GM21381 (cell line): ENCODE data around the gene MYBPHL.

Experiments
- ATAC-seq: cut with Tn5 transposase; IDR thresholded peaks from one replicate; pipeline ENCODE4 v1.9.1; 2021; ENCODE audit warnings: mild to moderate bottlenecking, moderate library complexity; ENCODE audit not compliant: unreplicated experiment

Gene MYBPHL, protein sequence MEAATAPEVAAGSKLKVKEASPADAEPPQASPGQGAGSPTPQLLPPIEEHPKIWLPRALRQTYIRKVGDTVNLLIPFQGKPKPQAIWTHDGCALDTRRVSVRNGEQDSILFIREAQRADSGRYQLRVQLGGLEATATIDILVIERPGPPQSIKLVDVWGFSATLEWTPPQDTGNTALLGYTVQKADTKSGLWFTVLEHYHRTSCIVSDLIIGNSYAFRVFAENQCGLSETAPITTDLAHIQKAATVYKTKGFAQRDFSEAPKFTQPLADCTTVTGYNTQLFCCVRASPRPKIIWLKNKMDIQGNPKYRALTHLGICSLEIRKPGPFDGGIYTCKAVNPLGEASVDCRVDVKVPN

DNA sequence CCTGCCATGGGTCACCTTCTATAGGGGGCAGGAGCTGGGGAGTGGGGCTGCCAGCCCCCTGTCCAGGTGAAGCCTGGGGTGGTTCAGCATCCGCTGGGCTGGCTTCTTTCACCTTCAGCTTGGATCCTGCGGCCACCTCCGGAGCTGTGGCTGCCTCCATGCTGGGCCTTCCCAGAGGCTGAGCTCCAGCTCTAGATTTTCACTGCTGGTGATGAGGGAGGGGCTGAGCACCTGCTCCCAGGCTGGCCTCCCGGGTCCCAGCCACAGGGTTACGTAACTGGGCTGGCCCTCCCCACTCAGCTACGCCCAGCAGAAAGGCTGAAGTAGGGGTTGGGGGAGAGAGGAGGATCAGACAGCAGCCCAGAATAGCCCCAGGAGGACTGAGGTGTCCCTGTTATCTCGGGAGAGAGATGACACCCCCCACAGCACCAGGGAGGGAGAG, at the start of gene MYBPHL:
TSS of gene MYBPHL (minus strand) at position 180 of the 442 bp plus-strand sequence. CDS start at position 160, 20 bp downstream.
- no peak for ATAC-seq

DNA sequence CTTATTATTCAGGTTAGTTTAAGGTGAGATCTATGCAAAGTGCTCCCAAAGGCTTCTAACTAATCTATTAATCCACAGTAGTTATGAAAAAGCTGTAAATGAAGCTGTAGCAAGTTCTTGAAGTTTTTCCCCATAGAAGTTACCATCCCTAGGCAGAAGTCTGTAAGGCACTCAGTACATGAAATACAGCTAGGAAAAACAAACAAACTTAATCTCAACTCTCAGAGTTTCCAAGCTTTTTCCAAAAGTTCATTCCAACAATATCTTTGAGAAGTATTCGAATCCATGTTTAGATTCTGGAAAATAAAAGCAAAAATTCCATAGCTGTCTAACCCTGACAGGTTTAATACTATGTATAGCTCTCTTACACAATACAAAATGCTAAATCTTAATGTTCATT, 49.7 kb upstream of the MYBPHL start:
- ATAC-seq = no peak

DNA sequence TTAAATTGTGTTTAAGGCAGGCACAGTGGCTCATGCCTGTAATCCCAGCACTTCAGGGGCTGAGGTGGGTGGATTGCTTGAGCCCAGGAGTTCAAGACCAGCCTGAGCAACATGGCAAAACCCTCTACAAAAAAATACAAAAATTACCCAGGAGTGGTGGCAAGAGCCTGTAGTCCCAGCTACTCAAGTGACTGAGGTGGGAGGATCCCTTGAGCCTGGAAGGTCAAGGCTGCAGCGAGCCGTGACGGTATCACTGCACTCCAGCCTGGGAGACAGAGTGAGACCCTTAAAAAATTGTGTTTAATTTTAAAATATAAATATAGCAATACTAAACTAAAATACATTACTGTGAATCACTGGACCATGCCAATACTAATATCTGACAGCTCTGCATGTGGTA, 48.1 kb upstream of the MYBPHL start:
- ATAC-seq = no peak

DNA sequence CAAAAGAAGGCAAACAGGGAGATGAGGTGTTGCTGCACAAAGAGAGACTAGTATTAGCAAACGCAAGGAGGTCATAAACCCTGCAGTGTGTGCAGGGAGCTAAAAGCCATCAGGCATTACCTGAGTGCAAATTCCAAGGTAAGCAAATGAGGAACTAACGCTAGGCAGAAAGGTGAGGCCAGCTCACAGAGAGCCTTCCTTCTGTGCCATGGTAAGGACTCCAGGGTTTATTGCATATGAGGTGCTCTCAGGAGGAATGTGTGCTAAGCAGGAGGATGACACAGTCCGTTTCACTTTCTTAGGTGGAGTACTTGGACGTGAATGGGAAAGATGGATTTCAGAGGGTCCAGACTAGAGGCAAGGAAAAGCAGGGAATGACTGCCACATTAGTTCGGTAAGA, 44.6 kb upstream of the MYBPHL start:
- ATAC-seq = no peak

DNA sequence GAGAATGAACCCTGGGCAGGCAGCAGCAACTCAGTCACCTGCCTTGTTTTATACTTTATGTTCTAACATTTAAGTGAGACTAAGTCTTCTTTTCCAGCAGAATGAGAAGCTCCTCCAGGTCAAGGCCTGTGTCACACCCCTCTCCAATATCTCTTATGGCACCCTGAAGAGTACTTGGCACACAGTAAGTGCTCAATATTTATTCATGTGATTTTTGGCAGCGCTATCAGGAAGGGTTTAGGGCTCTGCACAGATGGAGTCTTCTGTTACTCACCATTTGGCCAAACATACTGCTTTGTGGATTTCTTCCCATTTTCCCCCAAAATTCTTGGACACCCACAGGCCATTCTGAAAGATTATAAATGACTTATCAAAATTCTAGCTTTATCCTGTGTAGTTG, 43.8 kb upstream of the MYBPHL start:
- ATAC-seq = no peak

DNA sequence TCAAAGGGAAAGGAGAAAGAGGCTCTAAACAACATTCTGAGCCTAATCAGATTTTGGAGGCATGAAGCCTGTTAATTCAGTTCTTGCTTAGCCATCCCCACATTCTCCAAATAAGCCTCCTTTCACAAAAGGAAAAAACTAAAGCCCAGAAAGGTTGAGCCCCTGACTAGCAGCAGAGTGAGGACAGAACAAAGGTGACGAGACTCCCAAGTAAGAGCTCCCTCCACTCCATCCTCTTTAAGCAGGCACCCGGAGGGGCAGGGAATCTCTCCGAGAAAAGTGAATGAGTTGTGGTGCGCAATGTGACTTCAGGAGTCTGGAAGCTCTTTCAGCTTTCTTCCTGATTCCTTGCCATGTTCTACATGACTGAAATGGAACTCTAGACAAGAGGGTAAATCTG, 43.4 kb upstream of the MYBPHL start:
- no peak for ATAC-seq

DNA sequence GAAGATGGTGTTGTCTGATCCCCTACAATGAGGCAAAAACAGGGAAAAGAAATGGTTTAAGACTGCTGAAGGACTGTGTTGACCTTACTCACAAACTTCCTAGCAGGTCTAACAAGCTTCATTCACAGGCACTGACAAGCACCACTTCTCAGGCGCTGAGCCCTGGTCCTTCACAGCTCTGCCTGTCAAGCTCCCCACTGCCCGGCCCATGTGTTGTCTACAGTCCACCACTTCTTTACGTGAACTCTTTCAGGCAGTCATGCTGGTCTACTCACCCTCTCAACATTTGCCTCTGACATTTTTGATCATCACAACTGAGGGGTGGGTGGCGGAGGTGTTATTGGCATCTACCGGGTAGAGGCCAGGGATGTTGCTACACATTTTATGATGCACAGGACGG, 40.7 kb upstream of the MYBPHL start:
- ATAC-seq = no peak

DNA sequence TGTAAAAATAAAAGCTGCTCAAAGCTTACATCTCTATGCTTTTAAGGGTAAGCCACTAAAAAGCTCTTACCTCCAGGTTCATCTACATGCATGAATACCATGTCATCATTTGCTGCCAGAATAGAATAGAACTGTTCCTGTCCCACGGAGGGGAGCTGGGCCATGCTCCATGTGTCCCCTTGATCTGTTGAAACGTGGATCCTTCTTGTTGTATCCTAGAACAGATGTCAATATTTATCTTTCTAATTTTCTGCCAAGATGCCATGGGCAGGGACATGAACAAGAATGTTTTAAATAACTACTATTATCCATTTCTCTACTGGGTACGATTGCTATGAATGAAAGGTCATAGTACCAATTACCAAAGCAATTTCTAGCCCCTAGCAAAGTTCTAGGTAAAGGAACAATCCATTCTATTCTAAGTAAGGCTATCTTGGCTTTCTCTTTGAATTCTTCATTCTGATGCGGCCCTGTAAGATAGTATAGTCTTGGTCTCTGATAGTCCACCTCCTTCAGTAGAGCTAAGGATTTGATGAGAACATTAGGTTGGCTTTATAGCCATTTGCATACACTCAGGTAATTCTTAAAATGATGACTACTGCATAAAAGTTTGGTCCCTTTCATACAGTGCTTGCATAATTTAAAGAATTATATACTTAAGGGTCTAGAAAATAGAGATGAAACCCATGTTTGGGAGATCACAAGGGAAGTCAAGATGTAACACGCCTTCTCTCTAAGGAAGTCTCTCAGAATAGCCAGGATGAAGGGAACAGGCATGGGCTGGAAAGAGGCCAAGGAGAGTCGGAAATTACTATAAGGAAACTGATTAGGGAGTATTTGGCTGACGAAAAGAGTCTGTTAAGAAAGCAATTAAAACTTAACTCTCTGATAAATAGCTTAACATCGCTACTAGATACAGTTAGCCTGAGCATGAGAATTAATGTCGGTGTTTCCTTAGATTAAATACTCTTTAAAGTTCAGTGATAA, 35.4 kb upstream of the MYBPHL start:
- no peak for ATAC-seq

DNA sequence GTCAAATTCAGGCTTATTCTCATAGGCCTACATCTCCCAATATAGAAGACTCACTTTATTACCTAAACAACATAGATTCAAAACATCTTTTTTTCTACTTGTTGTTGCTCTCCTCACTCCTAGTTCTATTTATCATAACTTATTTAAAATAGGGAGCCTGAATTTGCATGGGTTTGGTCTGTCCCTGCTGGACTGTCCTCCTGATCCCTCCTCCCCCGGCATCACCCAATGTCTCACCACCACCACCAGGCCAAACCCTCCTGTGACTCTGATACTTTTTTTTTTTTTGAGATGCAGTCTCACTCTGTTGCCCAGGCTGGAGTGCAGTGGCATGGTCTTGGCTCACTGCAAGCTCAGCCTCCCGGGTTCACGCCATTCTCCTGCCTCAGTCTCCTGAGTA, 31.8 kb upstream of the MYBPHL start:
- ATAC-seq = no peak

DNA sequence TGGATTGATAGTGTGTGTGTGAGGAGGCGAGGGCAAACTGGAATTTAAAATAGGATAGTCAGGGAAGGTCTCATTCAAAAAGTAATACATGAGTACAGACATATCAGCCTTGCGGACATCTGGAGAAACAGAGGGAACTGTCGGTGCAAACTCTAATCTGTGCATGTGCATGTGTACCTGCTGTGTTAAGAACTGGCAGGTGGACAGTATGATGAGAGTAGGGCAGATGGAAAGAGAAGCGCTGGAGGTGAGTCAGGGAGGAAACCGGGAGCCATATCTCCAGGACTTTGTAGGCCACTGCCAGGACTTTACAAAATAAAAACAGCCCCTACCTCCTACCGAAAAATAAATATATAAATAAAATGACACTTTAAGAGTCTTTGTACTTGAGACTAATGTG, 31.3 kb upstream of the MYBPHL start:
- no peak for ATAC-seq

DNA sequence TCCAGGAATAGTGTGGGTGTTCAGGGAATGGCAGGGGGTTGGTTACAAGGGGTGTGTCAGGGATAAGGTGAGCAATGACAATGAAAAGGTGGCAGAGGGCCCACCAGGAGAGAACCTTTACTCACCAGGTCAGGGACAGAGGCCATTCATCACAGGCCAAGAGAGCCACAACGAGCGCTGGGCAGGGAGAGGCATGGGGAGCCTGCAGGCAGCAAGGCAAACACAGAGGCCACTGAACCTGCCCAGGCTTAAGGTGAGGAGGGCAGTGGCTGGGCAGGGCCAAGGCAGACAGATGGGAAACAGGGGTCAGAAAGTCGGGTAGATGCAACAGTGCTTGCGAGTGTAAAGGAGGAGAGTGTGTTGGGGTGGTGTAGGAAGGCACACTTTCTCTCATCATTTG, 28.3 kb upstream of the MYBPHL start:
- no peak for ATAC-seq

DNA sequence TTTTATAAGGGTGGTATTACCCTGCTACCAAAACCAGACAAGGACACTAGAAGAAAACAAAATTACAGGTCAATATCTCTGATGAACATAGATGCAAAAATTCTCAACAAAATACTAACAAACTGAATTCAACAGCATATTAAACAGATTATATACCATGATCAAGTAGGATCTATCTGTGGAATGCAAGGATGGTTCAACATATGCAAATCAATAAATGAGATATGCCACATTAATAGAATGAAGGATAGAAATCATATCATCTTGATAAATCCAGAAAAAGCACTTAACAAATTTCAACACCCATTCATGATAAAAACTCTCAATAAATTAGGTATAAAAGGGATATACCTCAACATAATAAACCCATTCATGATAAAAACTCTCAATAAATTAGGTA, 24.3 kb upstream of the MYBPHL start:
- no peak for ATAC-seq

DNA sequence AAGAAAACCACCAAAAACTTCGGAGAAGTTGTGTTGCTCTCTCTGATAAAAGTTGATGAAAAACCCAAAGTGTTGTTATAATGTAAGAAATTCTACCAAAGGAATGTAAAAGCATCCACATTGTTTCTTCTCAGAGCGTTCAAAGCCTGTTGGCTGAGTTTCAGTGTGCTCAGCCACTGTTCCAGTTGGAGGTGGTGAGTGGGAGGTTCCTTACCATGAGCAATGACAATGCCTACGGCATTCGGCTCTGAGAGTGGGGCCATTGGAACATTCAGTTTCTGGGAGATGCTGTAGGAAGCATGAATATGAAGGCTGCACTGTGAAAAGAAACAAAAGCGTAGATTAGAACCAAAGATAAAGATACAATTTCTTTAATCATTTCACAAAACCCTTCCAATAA, 20.5 kb upstream of the MYBPHL start:
- no peak for ATAC-seq

DNA sequence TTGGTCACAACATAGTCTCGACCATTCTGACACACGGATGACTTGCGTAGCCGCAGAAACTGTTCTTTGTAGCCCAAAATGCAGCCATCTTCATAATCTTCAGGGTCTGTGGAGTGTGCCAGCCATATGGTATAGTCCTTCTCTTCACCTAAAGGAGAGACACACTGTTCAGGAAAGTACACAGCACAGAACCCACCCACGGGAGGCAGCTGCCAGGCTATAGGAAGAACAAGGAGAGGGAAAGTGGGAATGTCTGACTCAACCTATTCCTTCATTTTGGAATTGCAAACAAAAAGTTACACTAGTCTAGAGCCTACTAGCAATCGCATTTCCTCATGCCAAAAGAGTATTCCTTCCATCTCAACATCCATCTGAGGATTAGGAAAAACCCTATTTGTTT, 16.2 kb upstream of the MYBPHL start:
- no peak for ATAC-seq

DNA sequence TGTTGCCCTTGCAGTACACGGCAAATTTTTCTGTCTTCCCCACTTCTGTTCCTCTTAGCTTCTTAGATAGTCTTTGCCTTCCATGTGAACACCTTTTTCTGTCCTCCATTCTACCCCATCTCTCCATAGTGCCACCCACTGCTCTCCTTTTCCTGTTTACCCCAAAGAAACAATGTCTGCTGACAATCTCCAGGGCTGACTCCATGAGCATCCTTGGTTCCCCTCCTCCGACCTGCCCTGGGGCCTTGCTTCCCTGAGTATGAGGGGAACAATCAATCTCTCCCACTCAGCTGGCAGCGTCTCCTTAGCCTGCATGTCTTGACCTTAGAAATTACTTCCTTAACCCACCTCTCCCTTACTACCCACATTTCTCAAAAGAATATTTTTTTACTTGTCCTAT, 12.3 kb upstream of the MYBPHL start:
- no peak for ATAC-seq

DNA sequence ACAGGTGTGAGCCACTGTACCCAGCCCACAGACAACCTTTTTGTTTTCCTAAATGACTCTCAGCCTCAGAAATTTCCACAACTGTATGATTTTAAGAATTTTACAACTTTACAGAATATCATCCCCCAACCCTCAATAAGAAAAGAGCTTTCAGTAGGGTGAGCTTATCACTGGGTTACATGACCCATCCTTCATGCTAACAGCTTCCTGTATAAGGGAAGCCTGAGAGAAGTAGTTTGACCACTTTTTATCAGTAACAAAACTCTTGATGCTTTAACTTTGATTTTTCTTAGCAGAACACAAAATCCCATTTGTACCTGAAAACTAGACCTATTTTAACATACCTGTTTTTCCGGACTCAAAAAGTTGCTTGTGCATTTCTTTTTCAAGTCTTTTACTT, 9.7 kb upstream of the MYBPHL start:
- ATAC-seq = no peak

DNA sequence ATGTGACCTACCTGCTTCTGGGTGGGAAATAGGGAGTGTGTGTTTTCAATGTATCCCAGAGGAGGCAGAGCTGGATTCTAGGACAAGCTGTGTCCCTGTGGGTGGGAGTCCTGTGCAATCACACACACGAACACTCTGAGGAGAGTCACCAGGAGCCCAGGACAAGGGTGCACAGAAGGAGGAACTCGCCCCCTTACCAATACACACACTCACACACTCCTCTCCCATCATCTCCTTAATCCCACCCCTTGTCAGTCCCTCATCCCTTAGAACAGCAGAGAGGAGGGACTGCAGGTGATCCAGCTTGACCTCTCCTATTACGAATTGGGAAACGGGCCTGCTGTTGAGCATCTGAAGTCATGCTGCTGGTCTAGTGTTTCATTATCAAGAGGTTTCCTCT, 8.5 kb upstream of the MYBPHL start:
- no peak for ATAC-seq

DNA sequence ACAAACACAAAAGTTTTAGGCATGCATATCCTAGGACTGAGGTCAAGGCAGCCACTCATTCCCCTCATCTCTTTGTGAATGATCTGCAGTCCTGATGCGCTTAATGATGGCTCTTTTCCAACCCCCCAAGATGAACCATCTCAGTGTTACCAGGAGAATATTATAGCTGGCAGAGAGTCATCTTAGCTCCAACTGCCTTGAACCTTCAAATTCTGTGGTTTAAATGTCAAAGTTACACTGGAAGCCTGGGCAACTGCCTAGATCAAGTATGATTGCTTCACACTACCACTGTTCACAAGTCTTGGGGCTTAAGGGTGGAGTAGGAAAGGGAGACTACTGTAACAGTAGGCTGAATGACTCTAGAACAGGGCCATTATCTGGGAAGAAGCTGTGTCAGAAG, 8.0 kb upstream of the MYBPHL start:
- ATAC-seq = no peak

DNA sequence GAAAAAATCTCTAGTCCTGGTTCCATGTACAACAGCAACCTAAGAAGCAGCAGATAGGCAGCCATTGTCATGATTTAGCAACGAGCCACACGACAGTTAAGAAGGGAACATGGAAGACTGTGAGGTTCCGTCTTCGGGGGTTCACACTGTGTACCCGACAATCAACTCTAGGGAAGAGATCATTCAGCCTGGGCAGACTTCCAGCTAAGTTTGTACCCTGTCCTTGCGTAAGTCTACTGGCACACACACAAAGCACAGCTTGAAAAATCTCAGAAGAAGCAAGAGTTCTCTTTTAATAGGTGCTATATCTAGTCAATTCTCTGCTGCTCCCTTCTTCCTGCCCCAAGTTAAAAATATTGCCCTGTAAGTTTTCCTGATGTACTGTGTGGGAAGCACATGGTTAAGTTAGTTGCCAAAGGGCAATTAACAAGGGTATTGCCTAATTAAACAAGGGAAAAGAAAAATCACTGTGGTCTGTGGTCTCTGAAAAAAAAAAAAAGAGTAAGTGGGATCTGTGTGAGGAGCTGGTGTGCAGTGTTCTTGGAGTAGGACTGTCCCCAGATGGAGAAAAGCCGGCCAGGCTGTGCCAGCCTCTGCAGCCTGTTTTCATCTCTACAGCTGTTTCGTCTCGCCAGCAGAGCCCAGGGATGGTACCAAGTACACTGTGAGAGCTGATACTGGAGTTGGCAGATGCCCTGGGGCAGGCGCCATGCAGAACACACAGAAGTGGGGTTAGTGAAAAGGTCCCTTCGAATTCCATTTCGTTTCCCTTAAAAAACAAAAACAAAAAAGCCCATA, 6.4 kb upstream of the MYBPHL start:
- ATAC-seq = no peak

DNA sequence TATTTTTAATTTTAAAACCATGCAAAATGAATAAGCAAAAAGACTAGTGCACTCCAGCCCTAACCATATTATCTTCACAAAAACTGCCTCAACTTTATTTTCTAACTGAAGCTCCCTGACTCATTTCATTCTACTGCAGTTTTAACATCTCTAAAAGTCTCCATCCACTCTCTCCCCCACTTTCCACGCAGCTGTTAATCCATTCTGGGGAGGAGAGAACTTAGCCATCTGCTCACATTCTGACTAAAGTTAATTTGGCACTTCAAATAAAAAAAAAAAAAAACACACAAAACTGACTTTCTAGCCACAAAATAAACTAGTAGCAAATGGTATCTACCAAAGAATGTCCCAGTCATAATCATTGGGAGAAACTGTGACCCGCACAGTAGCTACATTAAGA, 5.4 kb upstream of the MYBPHL start:
- ATAC-seq = no peak

DNA sequence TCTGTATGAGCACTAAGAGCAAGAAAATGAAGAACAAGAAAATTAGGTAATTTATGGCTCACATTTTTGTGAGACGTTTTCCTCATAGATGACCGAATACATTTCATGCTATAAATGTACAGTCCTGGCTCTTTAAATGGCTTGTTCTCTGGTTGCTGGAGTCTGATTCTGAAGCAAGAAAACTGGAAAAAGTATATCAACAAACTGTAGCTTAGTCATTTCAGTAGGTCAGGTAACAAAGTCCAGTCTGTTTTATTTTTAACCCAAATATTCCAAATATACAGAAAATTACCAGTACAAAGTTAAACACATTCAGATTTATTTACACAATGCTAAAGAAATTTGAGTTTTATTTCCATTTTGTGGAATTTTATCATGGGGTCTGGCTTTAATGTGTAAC, 2.5 kb upstream of the MYBPHL start:
- ATAC-seq = no peak
